ENCODE results near the gene PHF24.

DNA sequence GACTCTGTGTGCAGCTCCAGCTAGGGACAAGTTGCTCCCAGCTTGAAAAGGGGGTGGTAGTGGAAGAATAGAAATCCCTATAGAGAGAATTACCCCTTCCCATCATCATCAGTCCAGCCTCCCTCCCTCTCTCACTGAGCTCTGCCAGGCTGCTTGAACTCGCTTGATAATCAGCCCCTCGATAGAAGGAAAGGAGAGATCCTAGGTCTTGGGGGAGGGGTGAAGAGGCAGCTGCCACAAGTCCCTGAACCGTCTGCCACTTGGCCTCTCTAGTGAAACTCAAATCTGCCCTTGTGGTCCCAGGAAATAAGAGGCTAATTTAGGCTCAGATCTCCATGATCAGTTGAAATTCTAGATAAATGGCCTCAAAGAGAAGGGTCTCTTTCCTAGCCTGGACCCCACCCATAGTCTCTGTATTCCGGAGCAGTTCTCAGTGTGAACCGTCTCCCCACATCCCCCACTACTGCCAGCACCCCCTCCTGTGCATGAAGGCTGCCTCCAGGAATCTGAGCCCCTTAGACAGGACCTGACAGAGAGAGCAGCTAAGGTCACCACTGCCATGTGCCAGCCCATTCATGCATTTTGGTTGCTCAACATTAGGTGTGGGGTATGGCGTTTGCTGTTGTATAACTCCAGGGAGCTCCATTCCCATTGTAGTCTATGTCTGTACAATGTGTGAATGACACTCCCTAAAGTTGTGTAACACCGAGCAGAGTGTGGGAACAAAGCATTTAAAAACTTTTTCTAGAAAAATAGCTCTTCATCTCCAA lies 37.0 kb downstream of the PHF24 start:
- TF ChIP-seq, protein P1, sequence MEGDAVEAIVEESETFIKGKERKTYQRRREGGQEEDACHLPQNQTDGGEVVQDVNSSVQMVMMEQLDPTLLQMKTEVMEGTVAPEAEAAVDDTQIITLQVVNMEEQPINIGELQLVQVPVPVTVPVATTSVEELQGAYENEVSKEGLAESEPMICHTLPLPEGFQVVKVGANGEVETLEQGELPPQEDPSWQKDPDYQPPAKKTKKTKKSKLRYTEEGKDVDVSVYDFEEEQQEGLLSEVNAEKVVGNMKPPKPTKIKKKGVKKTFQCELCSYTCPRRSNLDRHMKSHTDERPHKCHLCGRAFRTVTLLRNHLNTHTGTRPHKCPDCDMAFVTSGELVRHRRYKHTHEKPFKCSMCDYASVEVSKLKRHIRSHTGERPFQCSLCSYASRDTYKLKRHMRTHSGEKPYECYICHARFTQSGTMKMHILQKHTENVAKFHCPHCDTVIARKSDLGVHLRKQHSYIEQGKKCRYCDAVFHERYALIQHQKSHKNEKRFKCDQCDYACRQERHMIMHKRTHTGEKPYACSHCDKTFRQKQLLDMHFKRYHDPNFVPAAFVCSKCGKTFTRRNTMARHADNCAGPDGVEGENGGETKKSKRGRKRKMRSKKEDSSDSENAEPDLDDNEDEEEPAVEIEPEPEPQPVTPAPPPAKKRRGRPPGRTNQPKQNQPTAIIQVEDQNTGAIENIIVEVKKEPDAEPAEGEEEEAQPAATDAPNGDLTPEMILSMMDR (IDR thresholded peaks at IDR 0.05) = no peak
- TF ChIP-seq POLR2A (IDR thresholded peaks at IDR 0.05; ENCODE audit: low read depth) = no peak
